PC-3 (cell line): Measurements from ENCODE around the gene SIPA1L3. TPM values are rescaled to one million over a fixed set of nuclear protein-coding genes. Genes with fewer than 3 reads are reported as not detected.

Experiments used
- ATAC-seq: fragments of 200-7000 bp; cut with Tn5 transposase; 2 replicates; pipeline ENCODE4 v1.9.1; 2020; ENCODE audit warnings: mild to moderate bottlenecking, moderate library complexity
- BruUV-seq: library from RNA; stranded (reverse); fragments of 400-500 nt; replicated peaks from 2 replicates; lab custom pipeline; 2021; lab: Mats Ljungman, UMichigan
- CTCF ChIA-PET: fragments of 300-600 bp; sonication (Branson Sonifier 250); formaldehyde crosslinking; loops from one replicate; lab custom pipeline; 2022; ENCODE audit warnings: antibody characterized with exemption; lab: Charles Lee
- POLR2A ChIA-PET: fragments of 300-600 bp; sonication (Branson Sonifier 250); formaldehyde crosslinking; loops from one replicate; lab custom pipeline; 2022; ENCODE audit warnings: antibody characterized with exemption; ENCODE audit not compliant: unreplicated experiment; lab: Charles Lee
- DNase-seq: peaks from one replicate; pipeline ENCODE4 v3.0.0-alpha.2; 2015
- H2AFZ ChIP-seq: fragments of 300-600 bp; sonication (generic); 2 replicates; pipeline ENCODE4 v1.6.0; 2016; ENCODE audit warnings: antibody characterized with exemption, low read length
- H3F3A ChIP-seq: fragments of 300-600 bp; sonication (generic); one replicate; pipeline ENCODE4 v1.6.0; 2017; ENCODE audit warnings: antibody characterized with exemption, low read length, control low read depth, mild to moderate bottlenecking; ENCODE audit not compliant: unreplicated experiment
- H3K27ac ChIP-seq: fragments of 300-600 bp; sonication (generic); 2 replicates; pipeline ENCODE4 v1.5.1; 2016; ENCODE audit warnings: mild to moderate bottlenecking, low read length
- H3K27me3 ChIP-seq: fragments of 300-600 bp; sonication (generic); 2 replicates; pipeline ENCODE4 v1.6.1; 2016; ENCODE audit warnings: low read length, mixed read lengths
- H3K36me3 ChIP-seq: fragments of 300-600 bp; sonication (generic); 2 replicates; pipeline ENCODE4 v1.6.1; 2016; ENCODE audit warnings: low read depth, mixed run types, low read length, mixed read lengths
- H3K4me1 ChIP-seq: fragments of 300-600 bp; sonication (generic); 2 replicates; pipeline ENCODE4 v1.5.1; 2016; ENCODE audit warnings: low read length; ENCODE audit not compliant: insufficient read depth
- H3K4me2 ChIP-seq: fragments of 300-600 bp; sonication (generic); 2 replicates; pipeline ENCODE4 v1.6.0; 2016; ENCODE audit warnings: low read length
- H3K4me3 ChIP-seq: fragments of 300-600 bp; sonication (generic); 2 replicates; pipeline ENCODE4 v1.5.1; 2016; ENCODE audit warnings: mild to moderate bottlenecking, low read length, mixed read lengths
- H3K79me2 ChIP-seq: fragments of 300-600 bp; sonication (generic); 2 replicates; pipeline ENCODE4 v1.6.1; 2017; ENCODE audit warnings: low read length, mixed read lengths
- H3K9ac ChIP-seq: fragments of 300-600 bp; sonication (generic); 2 replicates; pipeline ENCODE4 v1.6.0; 2016; ENCODE audit warnings: mild to moderate bottlenecking, low read length
- H3K9me2 ChIP-seq: fragments of 300-600 bp; sonication (generic); replicated peaks from 2 replicates; pipeline ENCODE4 v1.6.1; 2016; ENCODE audit warnings: mixed run types, low read length, mixed read lengths
- H3K9me3 ChIP-seq: fragments of 300-600 bp; sonication (generic); 2 replicates; pipeline ENCODE4 v1.6.1; 2016; ENCODE audit warnings: low read length, mixed read lengths
- H4K20me1 ChIP-seq: fragments of 300-600 bp; sonication (generic); 2 replicates; pipeline ENCODE4 v1.6.1; 2016; ENCODE audit warnings: low read length, mixed read lengths
- CTCF ChIP-seq: fragments of 300-600 bp; sonication (generic); conservative IDR thresholded peaks from 2 replicates; pipeline ENCODE4 v1.5.1; 2017; ENCODE audit warnings: antibody characterized with exemption, low read depth, mild to moderate bottlenecking, low read length
- EZH2 ChIP-seq: fragments of 300-600 bp; sonication (generic); IDR thresholded peaks from one replicate; pipeline ENCODE4 v1.6.1; 2017; ENCODE audit warnings: antibody characterized with exemption, mild to moderate bottlenecking, low read length; ENCODE audit not compliant: unreplicated experiment
- EZH2phosphoT487 ChIP-seq: fragments of 300-600 bp; sonication (generic); IDR thresholded peaks from 2 replicates; pipeline ENCODE4 v1.6.1; 2018; ENCODE audit warnings: mild to moderate bottlenecking, antibody characterized with exemption, low read length, borderline replicate concordance
- intact Hi-C: fragments of 100-400 bp; cut with micrococcal nuclease; formaldehyde crosslinking; loops from 2 replicates; pipeline ENCODE4 v1.9.0; 2023
- total RNA-seq: library from RNA; depleted of rRNA; stranded (reverse); fragments of >200 nt; gene quantifications from 2 replicates; pipeline ENCODE4 v1.2.3, GENCODE V29; 2014

The SIPA1L3 gene
- total RNA-seq, 1 experiment from 2014 or later = 38.7 TPM

GRCh38 chr19:38004521-38005223 lies 97.7 kb downstream of the SIPA1L3 start:
- Histone ChIP-seq H3K4me3 (no peak overlapping the region; the same call in 1 of the 2 replicates), H3F3A (peaks cover 5% of the 10 kb centered on the region), H3K9me2 (no peaks in the 10 kb centered on the region), H4K20me1 (no peaks in the 10 kb centered on the region), H3K9me3 (no peaks in the 10 kb centered on the region), H3K27me3 (no peaks in the 10 kb centered on the region), H2AFZ (no peak overlapping the region), H3K9ac (peak overlapping the region; percentile 91), H3K36me3 (no peaks in the 10 kb centered on the region; the same call in 1 of the 2 replicates), H3K4me1 (peaks cover 35% of the 10 kb centered on the region), H3K79me2 (peaks cover 61% of the 10 kb centered on the region), H3K4me2 (peak overlapping the region; percentile 80), H3K27ac (peak overlapping the region; percentile 100)
- ChIA-PET POLR2A (interaction anchor here (0.6 to 0.8 kb wide), 2 partner anchors 103 to 1434 kb away, joined by 3 to 24 read pairs; no protein-coding TSS in a partner anchor), CTCF (interaction anchor here (1.4 kb wide), 1 partner anchor 102 kb away, joined by 8 read pairs; no protein-coding TSS in a partner anchor)
- intact Hi-C loops = loop anchor here (5.0 kb wide), 1 partner anchor 53 kb away; no protein-coding TSS in a partner anchor
- BruUV-seq = no TSS peak
- TF ChIP-seq EZH2phosphoT487 = no peak
- TF ChIP-seq EZH2 = no peak
- TF ChIP-seq CTCF = no peak
- DNase-seq = peak; percentile 72
- ATAC-seq = peak; percentile 28

- H4K20me1 ChIP-seq = no peaks in the 10 kb centered on the region
- DNase-seq (no peak), ATAC-seq (no peak)
- intact Hi-C loops = no loop called here
- BruUV-seq = no TSS peak
- peaks cover 30% of the 10 kb centered on the region for H3K4me1 ChIP-seq
- no peak overlapping the region for H3K9ac ChIP-seq
- ChIA-PET POLR2A (no interaction called here), CTCF (interaction anchor here (1.4 kb wide), 1 partner anchor 103 kb away, joined by 8 read pairs; no protein-coding TSS in a partner anchor)
- no peak overlapping the region for H3K4me3 ChIP-seq
- H2AFZ ChIP-seq = no peak overlapping the region
- H3K9me3 ChIP-seq = no peaks in the 10 kb centered on the region
- H3K27ac ChIP-seq = peak overlapping the region; percentile 100; the same call in 1 of the 2 replicates
- H3F3A ChIP-seq = peaks cover 5% of the 10 kb centered on the region
- peaks cover 57% of the 10 kb centered on the region for H3K79me2 ChIP-seq
- H3K4me2 ChIP-seq = no peak overlapping the region
- no peaks in the 10 kb centered on the region for H3K9me2 ChIP-seq
- no peaks in the 10 kb centered on the region; the same call in 1 of the 2 replicates for H3K36me3 ChIP-seq
- TF ChIP-seq EZH2phosphoT487 (no peak), CTCF (no peak), EZH2 (no peak)
- H3K27me3 ChIP-seq = no peaks in the 10 kb centered on the region
Observed at GRCh38 chr19:38005224-38005614, 98.2 kb downstream of the SIPA1L3 start.
